Measurements from ENCODE around the gene PDE2A.

DNA sequence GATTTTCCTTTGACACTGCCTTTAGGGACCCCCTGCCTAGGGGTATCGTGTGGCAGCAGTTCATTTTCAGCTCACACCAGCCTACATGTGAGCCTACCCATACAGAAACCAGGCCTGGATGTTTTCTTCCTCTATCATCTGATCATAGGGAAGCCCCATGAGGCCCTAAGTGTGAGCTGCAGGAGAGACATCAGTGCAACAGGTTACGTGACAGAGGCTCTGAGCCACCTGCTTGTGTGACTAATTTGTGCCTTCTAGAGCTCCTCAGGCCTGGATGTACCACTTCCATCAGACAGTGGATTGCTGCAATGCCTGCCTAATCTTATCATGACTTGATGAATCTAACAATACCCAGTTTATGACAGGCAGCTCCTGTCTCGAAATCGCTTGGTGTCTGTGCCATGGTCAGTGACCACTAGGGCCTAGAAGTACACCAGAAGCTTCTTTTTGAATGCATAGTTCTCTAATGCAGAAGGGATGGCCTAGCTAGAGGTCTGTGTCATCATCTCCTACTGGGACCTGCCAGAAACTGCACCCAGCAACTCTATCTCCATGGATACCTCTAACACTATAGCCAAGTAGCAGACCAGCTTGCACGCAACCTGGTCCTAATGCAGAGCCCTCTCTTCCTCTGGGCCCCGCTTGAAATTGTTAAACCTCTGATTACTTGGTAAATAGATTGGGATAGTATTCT lies 130.2 kb downstream of the PDE2A start:
- TF ChIP-seq, protein P1, sequence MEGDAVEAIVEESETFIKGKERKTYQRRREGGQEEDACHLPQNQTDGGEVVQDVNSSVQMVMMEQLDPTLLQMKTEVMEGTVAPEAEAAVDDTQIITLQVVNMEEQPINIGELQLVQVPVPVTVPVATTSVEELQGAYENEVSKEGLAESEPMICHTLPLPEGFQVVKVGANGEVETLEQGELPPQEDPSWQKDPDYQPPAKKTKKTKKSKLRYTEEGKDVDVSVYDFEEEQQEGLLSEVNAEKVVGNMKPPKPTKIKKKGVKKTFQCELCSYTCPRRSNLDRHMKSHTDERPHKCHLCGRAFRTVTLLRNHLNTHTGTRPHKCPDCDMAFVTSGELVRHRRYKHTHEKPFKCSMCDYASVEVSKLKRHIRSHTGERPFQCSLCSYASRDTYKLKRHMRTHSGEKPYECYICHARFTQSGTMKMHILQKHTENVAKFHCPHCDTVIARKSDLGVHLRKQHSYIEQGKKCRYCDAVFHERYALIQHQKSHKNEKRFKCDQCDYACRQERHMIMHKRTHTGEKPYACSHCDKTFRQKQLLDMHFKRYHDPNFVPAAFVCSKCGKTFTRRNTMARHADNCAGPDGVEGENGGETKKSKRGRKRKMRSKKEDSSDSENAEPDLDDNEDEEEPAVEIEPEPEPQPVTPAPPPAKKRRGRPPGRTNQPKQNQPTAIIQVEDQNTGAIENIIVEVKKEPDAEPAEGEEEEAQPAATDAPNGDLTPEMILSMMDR (IDR thresholded peaks at IDR 0.05) = no peak
- TF ChIP-seq POLR2A (IDR thresholded peaks at IDR 0.05) = no peak

Measured in heart left ventricle (tissue), 13 donors.